HCT116 (cell line): ENCODE data around the gene RXRA. TPM values are rescaled to one million over a fixed set of nuclear protein-coding genes. Genes with fewer than 3 reads are reported as not detected.

Experiments used
- ATAC-seq: fragments of 200-7000 bp; cut with Tn5 transposase; 2 replicates; pipeline ENCODE4 v1.9.1; 2020; ENCODE audit warnings: mild to moderate bottlenecking, moderate library complexity
- BruUV-seq: library from RNA; stranded (reverse); fragments of 400-500 nt; replicated peaks from 2 replicates; lab custom pipeline; 2021; lab: Mats Ljungman, UMichigan
- CTCF ChIA-PET: fragments of 300-600 bp; sonication (Branson Sonifier 250); formaldehyde crosslinking; loops from one replicate; lab custom pipeline; 2021; ENCODE audit warnings: antibody characterized with exemption; lab: Charles Lee
- POLR2A ChIA-PET: fragments of 300-600, 350-600 bp; sonication (Branson Sonifier 250); formaldehyde crosslinking; loops from one replicate; lab custom pipeline; 2021; ENCODE audit warnings: antibody characterized with exemption; lab: Charles Lee
- RAD21 ChIA-PET, 2 experiments: fragments of 300-600 bp; sonication (Branson Sonifier 250); formaldehyde crosslinking; loops; one replicate each; lab custom pipeline; 2023; ENCODE audit warnings: low total read pairs in 2 of 2; ENCODE audit not compliant: uncharacterized antibody in 2 of 2, unreplicated experiment in 2 of 2, low non-redundant PET in 1 of 2; lab: Charles Lee
- DNase-seq: peaks from one replicate; pipeline ENCODE4 v3.0.0-alpha.2; 2010; ENCODE audit warnings: low read depth, low spot score
- H2AFZ ChIP-seq: fragments of 200-600 bp; shearing (Covaris generic), sonication (generic); 2 replicates; pipeline ENCODE4 v1.6.1; 2017; ENCODE audit warnings: low read depth, mixed run types, mixed read lengths, antibody characterized with exemption, low read length; ENCODE audit not compliant: poor library complexity, severe bottlenecking
- H3K27ac ChIP-seq: 2 replicates; pipeline ENCODE4 v1.5.1; 2012; ENCODE audit warnings: low read depth, low read length
- H3K27me3 ChIP-seq: fragments of 200-600 bp; sonication (generic); 2 replicates; pipeline ENCODE4 v1.6.1; 2016; ENCODE audit warnings: mixed run types, low read length, mixed read lengths; ENCODE audit not compliant: insufficient read depth
- H3K36me3 ChIP-seq, 2 experiments: fragments of 200-500 bp in 1 of 2; fragments of 200-600 bp in 1 of 2; sonication (Bioruptor generic) in 1 of 2; sonication (generic) in 1 of 2; 2 replicates each; pipeline versions ENCODE4 v1.5.1 to v1.6.1; 2014 to 2016; ENCODE audit warnings: low read length in 2 of 2, inconsistent platforms in 1 of 2, mixed read lengths in 1 of 2, mixed run types in 1 of 2; ENCODE audit not compliant: insufficient read depth in 2 of 2, control insufficient read depth in 1 of 2
- H3K4me1 ChIP-seq, 2 experiments: fragments of 200-600 bp in 1 of 2; sonication (generic) in 1 of 2; 2 replicates each; pipeline versions ENCODE4 v1.5.1 to v1.6.1; 2012 to 2017; ENCODE audit warnings: low read length in 2 of 2, inconsistent platforms in 1 of 2, mild to moderate bottlenecking in 1 of 2, mixed read lengths in 1 of 2, mixed run types in 1 of 2, moderate library complexity in 1 of 2; ENCODE audit not compliant: insufficient read depth in 2 of 2, control insufficient read depth in 1 of 2
- H3K4me2 ChIP-seq: fragments of 200-600 bp; sonication (generic); 2 replicates; pipeline ENCODE4 v1.6.1; 2017; ENCODE audit warnings: mixed run types, low read length, mixed read lengths
- H3K4me3 ChIP-seq, 2 experiments: fragments of 200-600 bp in 1 of 2; sonication (generic) in 1 of 2; replicated peaks in 1 of 2; 2 replicates each; pipeline ENCODE4 v1.5.1; 2011 to 2016; ENCODE audit warnings: low read length in 2 of 2, control low read depth in 1 of 2, low read depth in 1 of 2, mild to moderate bottlenecking in 1 of 2, mixed read lengths in 1 of 2, mixed run types in 1 of 2
- H3K79me2 ChIP-seq: fragments of 200-600 bp; sonication (generic); 2 replicates; pipeline ENCODE4 v1.6.1; 2017; ENCODE audit warnings: mild to moderate bottlenecking, mixed run types, low read length, moderate library complexity, mixed read lengths; ENCODE audit not compliant: insufficient read depth
- H3K9ac ChIP-seq: fragments of 200-600 bp; sonication (generic); 2 replicates; pipeline ENCODE4 v1.6.1; 2016; ENCODE audit warnings: low read length, mixed read lengths
- H3K9me2 ChIP-seq: fragments of 200-600 bp; sonication (generic), shearing (Covaris generic); 2 replicates; pipeline ENCODE4 v1.6.1; 2017; ENCODE audit warnings: mixed run types, mild to moderate bottlenecking, moderate library complexity; ENCODE audit not compliant: insufficient read depth
- H3K9me3 ChIP-seq, 2 experiments: fragments of 200-500 bp in 1 of 2; fragments of 200-600 bp in 1 of 2; sonication (Bioruptor generic) in 1 of 2; sonication (generic) in 1 of 2; 2 replicates each; pipeline ENCODE4 v1.6.1; 2014 to 2017; ENCODE audit warnings: low read length in 2 of 2, mixed read lengths in 2 of 2, inconsistent platforms in 1 of 2, low read depth in 1 of 2, mild to moderate bottlenecking in 1 of 2, mixed run types in 1 of 2, moderate library complexity in 1 of 2; ENCODE audit not compliant: control insufficient read depth in 1 of 2, insufficient read depth in 1 of 2
- H4K20me1 ChIP-seq: fragments of 200-600 bp; sonication (generic), shearing (Covaris generic); 2 replicates; pipeline ENCODE4 v1.6.1; 2017; ENCODE audit warnings: mixed run types, mild to moderate bottlenecking, moderate library complexity; ENCODE audit not compliant: insufficient read depth
- CEBPB ChIP-seq: IDR thresholded peaks from 2 replicates; pipeline ENCODE4 v1.6.1; 2012; ENCODE audit warnings: low read depth
- EZH2 ChIP-seq: fragments of 200-600 bp; sonication (generic); IDR thresholded peaks from 2 replicates; pipeline ENCODE4 v1.6.1; 2017; ENCODE audit warnings: antibody characterized with exemption, mixed run types
- POLR2A ChIP-seq: IDR thresholded peaks from 2 replicates; pipeline ENCODE4 v1.7.0; 2011; ENCODE audit warnings: borderline replicate concordance; ENCODE audit not compliant: insufficient read depth, insufficient read length; ENCODE audit errors: extremely low read depth
- RAD21 ChIP-seq: IDR thresholded peaks from 2 replicates; pipeline ENCODE4 v1.6.1; 2012; ENCODE audit warnings: low read depth, mild to moderate bottlenecking
- SIN3A ChIP-seq: IDR thresholded peaks from 2 replicates; pipeline ENCODE4 v1.6.1; 2012; ENCODE audit warnings: low read depth
- SP1 ChIP-seq: IDR thresholded peaks from 2 replicates; pipeline ENCODE4 v1.6.1; 2012; ENCODE audit warnings: low read depth
- intact Hi-C: fragments of 100-400 bp; cut with micrococcal nuclease; formaldehyde crosslinking; loops from 2 replicates; pipeline ENCODE4 v1.10.0; 2022
- total RNA-seq: library from RNA; stranded (reverse); gene quantifications from one replicate; pipeline ENCODE4 v1.2.1, GENCODE V29; 2021; ENCODE audit not compliant: unreplicated experiment
- TF ChIP-seq, protein P1 (sequence below): IDR thresholded peaks from 2 replicates; pipeline ENCODE4 v1.6.1; 2012
- TF ChIP-seq, protein P2 (sequence below), 3 experiments: fragments of 200-600 bp in 1 of 3; sonication (generic) in 1 of 3; IDR thresholded peaks in 2 of 3; conservative IDR thresholded peaks in 1 of 3; 2 replicates each; pipeline ENCODE4 v1.5.1; 2012 to 2017; ENCODE audit warnings: low read depth in 2 of 3, low read length in 2 of 3, antibody characterized with exemption in 1 of 3, borderline replicate concordance in 1 of 3, control low read depth in 1 of 3, mild to moderate bottlenecking in 1 of 3, mixed read lengths in 1 of 3, mixed run types in 1 of 3, moderate library complexity in 1 of 3; ENCODE audit not compliant: insufficient read depth in 1 of 3
- TF ChIP-seq, protein P3 (sequence below): IDR thresholded peaks from 2 replicates; pipeline ENCODE4 v1.6.1; 2012; ENCODE audit warnings: low read depth

Gene RXRA
- total RNA-seq, 1 experiment from 2014 or later, result 43.9 TPM

DNA sequence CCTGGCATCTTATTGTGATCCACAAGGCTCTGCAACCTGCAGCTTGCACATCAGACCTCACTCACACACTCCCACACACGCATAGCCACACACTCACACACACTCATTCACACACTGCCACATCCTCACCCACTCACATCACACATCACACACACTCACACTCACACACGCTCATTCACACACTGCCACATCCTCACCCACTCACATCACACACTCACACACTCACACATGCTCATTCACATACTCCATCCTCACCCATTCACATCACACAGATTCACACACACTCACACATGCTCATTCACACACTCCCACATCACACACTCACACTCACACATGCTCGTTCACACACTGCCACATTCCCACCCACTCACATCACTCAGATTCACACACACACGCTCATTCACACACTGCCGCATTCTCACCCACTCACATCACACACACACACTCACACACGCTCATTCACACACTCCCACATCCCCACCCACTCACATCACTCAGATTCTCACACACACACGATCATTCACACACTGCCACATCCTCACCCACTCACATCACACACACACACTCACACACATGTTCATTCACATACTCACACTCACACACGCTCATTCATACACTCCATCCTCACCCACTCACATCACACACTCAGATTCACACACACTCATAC lies 47.1 kb upstream of the RXRA start:
- H2AFZ ChIP-seq, result no peak overlapping the region
- CTCF ChIA-PET, result no interaction called here
- H3K9ac ChIP-seq, result no peak overlapping the region
- no peaks in the 10 kb centered on the region for H3K79me2 ChIP-seq
- TF ChIP-seq SP1 (no peak), CEBPB (no peak), EZH2 (no peak), POLR2A (no peak), RAD21 (no peak), SIN3A (no peak)
- TF ChIP-seq, protein P1, sequence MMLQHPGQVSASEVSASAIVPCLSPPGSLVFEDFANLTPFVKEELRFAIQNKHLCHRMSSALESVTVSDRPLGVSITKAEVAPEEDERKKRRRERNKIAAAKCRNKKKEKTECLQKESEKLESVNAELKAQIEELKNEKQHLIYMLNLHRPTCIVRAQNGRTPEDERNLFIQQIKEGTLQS, result no peak
- TF ChIP-seq, protein P2, sequence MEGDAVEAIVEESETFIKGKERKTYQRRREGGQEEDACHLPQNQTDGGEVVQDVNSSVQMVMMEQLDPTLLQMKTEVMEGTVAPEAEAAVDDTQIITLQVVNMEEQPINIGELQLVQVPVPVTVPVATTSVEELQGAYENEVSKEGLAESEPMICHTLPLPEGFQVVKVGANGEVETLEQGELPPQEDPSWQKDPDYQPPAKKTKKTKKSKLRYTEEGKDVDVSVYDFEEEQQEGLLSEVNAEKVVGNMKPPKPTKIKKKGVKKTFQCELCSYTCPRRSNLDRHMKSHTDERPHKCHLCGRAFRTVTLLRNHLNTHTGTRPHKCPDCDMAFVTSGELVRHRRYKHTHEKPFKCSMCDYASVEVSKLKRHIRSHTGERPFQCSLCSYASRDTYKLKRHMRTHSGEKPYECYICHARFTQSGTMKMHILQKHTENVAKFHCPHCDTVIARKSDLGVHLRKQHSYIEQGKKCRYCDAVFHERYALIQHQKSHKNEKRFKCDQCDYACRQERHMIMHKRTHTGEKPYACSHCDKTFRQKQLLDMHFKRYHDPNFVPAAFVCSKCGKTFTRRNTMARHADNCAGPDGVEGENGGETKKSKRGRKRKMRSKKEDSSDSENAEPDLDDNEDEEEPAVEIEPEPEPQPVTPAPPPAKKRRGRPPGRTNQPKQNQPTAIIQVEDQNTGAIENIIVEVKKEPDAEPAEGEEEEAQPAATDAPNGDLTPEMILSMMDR (IDR thresholded peaks at IDR 0.05 in 2 of 3, conservative IDR thresholded peaks at IDR 0.05 in 1 of 3; ENCODE audit: borderline replicate concordance in 1 of 3, insufficient read depth in 1 of 3, low read depth in 2 of 3, low read length in 2 of 3), result no peak
- TF ChIP-seq, protein P3, sequence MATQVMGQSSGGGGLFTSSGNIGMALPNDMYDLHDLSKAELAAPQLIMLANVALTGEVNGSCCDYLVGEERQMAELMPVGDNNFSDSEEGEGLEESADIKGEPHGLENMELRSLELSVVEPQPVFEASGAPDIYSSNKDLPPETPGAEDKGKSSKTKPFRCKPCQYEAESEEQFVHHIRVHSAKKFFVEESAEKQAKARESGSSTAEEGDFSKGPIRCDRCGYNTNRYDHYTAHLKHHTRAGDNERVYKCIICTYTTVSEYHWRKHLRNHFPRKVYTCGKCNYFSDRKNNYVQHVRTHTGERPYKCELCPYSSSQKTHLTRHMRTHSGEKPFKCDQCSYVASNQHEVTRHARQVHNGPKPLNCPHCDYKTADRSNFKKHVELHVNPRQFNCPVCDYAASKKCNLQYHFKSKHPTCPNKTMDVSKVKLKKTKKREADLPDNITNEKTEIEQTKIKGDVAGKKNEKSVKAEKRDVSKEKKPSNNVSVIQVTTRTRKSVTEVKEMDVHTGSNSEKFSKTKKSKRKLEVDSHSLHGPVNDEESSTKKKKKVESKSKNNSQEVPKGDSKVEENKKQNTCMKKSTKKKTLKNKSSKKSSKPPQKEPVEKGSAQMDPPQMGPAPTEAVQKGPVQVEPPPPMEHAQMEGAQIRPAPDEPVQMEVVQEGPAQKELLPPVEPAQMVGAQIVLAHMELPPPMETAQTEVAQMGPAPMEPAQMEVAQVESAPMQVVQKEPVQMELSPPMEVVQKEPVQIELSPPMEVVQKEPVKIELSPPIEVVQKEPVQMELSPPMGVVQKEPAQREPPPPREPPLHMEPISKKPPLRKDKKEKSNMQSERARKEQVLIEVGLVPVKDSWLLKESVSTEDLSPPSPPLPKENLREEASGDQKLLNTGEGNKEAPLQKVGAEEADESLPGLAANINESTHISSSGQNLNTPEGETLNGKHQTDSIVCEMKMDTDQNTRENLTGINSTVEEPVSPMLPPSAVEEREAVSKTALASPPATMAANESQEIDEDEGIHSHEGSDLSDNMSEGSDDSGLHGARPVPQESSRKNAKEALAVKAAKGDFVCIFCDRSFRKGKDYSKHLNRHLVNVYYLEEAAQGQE, result no peak
- POLR2A ChIA-PET, result no interaction called here
- DNase-seq (no peak), ATAC-seq (no peak)
- H3K4me1 ChIP-seq, result no peaks in the 10 kb centered on the region
- H3K9me3 ChIP-seq, result peaks cover 0 to 5% of the 10 kb centered on the region in 2 experiments; a peak in 1 of 4 replicates
- no peaks in the 10 kb centered on the region for H4K20me1 ChIP-seq
- no peak overlapping the region for H3K4me2 ChIP-seq
- H3K36me3 ChIP-seq, result no peaks in the 10 kb centered on the region
- RAD21 ChIA-PET, result no interaction called here
- intact Hi-C loops, result no loop called here
- no TSS peak for BruUV-seq
- no peaks in the 10 kb centered on the region for H3K27me3 ChIP-seq
- H3K27ac ChIP-seq, result no peak overlapping the region
- no peak overlapping the region for H3K4me3 ChIP-seq
- no peaks in the 10 kb centered on the region for H3K9me2 ChIP-seq
